ENCODE results near the gene SLK. TPM values are rescaled to one million over a fixed set of nuclear protein-coding genes. Genes with fewer than 3 reads are reported as not detected.

Gene SLK
- total and polyA plus RNA-seq, 2 of the 4 experiments (the other 2 are of a cell fraction) = 8.1 to 21.5 TPM

DNA sequence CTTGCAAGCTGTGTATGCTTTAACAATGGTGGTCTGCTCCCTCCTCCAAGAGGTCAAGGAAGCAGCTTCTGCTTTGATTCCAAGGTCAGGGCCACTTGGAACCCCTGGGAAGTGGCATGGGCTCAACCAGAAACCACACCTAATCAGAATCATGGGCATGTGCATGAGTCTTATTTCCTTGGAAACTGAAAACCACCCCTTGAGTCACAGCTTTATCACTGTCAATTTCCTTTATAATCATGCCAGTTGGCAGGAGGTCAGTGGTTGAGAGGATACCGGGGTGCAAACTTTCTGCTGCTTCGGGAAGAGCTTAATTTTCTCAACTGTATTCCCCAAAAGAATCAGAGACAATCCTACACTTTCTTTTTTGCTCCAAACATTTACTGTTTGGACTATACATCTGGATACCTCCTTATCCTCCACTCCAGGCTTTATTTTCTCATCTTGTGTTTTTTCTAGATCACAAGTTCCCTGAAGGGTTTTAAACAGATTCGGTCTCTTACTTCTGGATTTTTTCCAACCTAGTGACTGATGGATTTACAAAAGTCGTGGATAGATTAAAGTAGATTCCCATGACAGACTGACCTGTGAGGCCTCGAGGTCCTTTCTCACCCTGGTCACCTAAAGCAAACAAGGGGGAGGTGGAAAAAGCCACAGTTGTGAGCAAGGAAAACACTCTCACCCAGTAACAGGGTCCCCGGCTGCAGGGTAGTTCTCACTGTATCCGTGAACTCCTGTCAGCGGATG is 82.7 kb downstream of the SLK start:
- no peak overlapping the region for H3K27ac ChIP-seq (ENCODE audit: insufficient read depth, low read length)
- no peak overlapping the region; the same call in 1 of the 2 replicates for H3K23ac ChIP-seq (ENCODE audit: low read depth, low read length)
- intact Hi-C loops (cut with micrococcal nuclease) (no loop called here), dilution Hi-C loops (cut with HindIII; ENCODE audit: low sequenced_read_pairs, unreplicated experiment) (no loop called here), in situ Hi-C loops (cut with MboI; ENCODE audit: low sequenced_read_pairs) (loop anchor here (5.0 kb wide), 1 partner anchor 298 kb away; no protein-coding TSS in a partner anchor)
- DNase-seq = peak; percentile 49
- peak overlapping the region; percentile 30 for H3K14ac ChIP-seq (replicated peaks; ENCODE audit: low read depth, low read length)
- no peak overlapping the region for H3K4me3 ChIP-seq (ENCODE audit: insufficient read depth, low read depth, low read length)
- peaks cover 6% of the 10 kb centered on the region for H3K4me1 ChIP-seq (ENCODE audit: control insufficient read depth, insufficient read depth, low read length)
- no peak overlapping the region for H3K18ac ChIP-seq (ENCODE audit: low read depth, low read length)
- CTCF ChIA-PET = interaction anchor here (0.5 to 0.6 kb wide), 2 partner anchors 16 to 66 kb away, joined by 3 to 4 read pairs; no protein-coding TSS in a partner anchor
- no peak overlapping the region for H4K5ac ChIP-seq (ENCODE audit: low read depth, low read length)
- H3K9me1 ChIP-seq (ENCODE audit: insufficient read depth, low read length) = peaks cover 7% of the 10 kb centered on the region
- no peaks in the 10 kb centered on the region for H3K9me3 ChIP-seq (ENCODE audit: control insufficient read depth, insufficient read depth, low read length)
- TF ChIP-seq MAFK (IDR thresholded peaks at IDR 0.05; ENCODE audit: low read depth, low read length) (no peak), MXI1 (IDR thresholded peaks at IDR 0.05; ENCODE audit: borderline replicate concordance, low read depth, low read length) (no peak), RCOR1 (IDR thresholded peaks at IDR 0.05; ENCODE audit: insufficient replicate concordance, low read length) (no peak), SMC3 (IDR thresholded peaks at IDR 0.05; ENCODE audit: low read depth, low read length) (no peak), RFX5 (IDR thresholded peaks at IDR 0.05; ENCODE audit: low read depth, low read length) (no peak), BHLHE40 (IDR thresholded peaks at IDR 0.05; ENCODE audit: low read depth, low read length) (no peak), CEBPB (IDR thresholded peaks at IDR 0.05; ENCODE audit: low read depth, low read length) (no peak), NFE2L2 (IDR thresholded peaks at IDR 0.05; ENCODE audit: low read depth, low read length) (no peak), POLR2A (IDR thresholded peaks at IDR 0.05; ENCODE audit: low read depth, low read length) (no peak), MAZ (IDR thresholded peaks at IDR 0.05; ENCODE audit: borderline replicate concordance, low read depth, low read length) (no peak), FOS (IDR thresholded peaks at IDR 0.05; ENCODE audit: low read depth, low read length) (no peak)
- TF ChIP-seq, protein P1, sequence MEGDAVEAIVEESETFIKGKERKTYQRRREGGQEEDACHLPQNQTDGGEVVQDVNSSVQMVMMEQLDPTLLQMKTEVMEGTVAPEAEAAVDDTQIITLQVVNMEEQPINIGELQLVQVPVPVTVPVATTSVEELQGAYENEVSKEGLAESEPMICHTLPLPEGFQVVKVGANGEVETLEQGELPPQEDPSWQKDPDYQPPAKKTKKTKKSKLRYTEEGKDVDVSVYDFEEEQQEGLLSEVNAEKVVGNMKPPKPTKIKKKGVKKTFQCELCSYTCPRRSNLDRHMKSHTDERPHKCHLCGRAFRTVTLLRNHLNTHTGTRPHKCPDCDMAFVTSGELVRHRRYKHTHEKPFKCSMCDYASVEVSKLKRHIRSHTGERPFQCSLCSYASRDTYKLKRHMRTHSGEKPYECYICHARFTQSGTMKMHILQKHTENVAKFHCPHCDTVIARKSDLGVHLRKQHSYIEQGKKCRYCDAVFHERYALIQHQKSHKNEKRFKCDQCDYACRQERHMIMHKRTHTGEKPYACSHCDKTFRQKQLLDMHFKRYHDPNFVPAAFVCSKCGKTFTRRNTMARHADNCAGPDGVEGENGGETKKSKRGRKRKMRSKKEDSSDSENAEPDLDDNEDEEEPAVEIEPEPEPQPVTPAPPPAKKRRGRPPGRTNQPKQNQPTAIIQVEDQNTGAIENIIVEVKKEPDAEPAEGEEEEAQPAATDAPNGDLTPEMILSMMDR (conservative IDR thresholded peaks at IDR 0.05; ENCODE audit: low read depth, low read length) = no peak
- TF ChIP-seq, protein P2, sequence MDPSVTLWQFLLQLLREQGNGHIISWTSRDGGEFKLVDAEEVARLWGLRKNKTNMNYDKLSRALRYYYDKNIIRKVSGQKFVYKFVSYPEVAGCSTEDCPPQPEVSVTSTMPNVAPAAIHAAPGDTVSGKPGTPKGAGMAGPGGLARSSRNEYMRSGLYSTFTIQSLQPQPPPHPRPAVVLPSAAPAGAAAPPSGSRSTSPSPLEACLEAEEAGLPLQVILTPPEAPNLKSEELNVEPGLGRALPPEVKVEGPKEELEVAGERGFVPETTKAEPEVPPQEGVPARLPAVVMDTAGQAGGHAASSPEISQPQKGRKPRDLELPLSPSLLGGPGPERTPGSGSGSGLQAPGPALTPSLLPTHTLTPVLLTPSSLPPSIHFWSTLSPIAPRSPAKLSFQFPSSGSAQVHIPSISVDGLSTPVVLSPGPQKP (IDR thresholded peaks at IDR 0.05; ENCODE audit: borderline replicate concordance, low read depth, low read length) = no peak
- TF ChIP-seq, protein P3, sequence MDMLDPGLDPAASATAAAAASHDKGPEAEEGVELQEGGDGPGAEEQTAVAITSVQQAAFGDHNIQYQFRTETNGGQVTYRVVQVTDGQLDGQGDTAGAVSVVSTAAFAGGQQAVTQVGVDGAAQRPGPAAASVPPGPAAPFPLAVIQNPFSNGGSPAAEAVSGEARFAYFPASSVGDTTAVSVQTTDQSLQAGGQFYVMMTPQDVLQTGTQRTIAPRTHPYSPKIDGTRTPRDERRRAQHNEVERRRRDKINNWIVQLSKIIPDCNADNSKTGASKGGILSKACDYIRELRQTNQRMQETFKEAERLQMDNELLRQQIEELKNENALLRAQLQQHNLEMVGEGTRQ (IDR thresholded peaks at IDR 0.05; ENCODE audit: low read depth, low read length) = no peak
- H4K20me1 ChIP-seq (ENCODE audit: insufficient read depth, low read length) = no peaks in the 10 kb centered on the region
- H3K9ac ChIP-seq (ENCODE audit: low read depth, low read length) = no peak overlapping the region
- POLR2A ChIA-PET (ENCODE audit: unreplicated experiment) = no interaction called here
- no peak overlapping the region for H2BK20ac ChIP-seq (ENCODE audit: low read depth, low read length)
- H4K91ac ChIP-seq (ENCODE audit: insufficient read depth, low read depth, low read length) = no peak overlapping the region
- no peak overlapping the region for H3K4me2 ChIP-seq (ENCODE audit: low read depth, low read length)
- no peaks in the 10 kb centered on the region for H3K79me1 ChIP-seq (ENCODE audit: low read depth in 1 of 2, low read length in 2 of 2)
- H2AK9ac ChIP-seq (replicated peaks; ENCODE audit: low read depth, low read length, poor library complexity) = peak overlapping the region; percentile 22
- H3K36me3 ChIP-seq (ENCODE audit: control insufficient read depth, insufficient read depth, low read length) = no peaks in the 10 kb centered on the region
- ATAC-seq (ENCODE audit: low read depth) = no peak
- H2BK5ac ChIP-seq (ENCODE audit: low read depth, low read length, poor library complexity, severe bottlenecking) = no peak overlapping the region
- peak overlapping the region; percentile 37 for H2AFZ ChIP-seq (replicated peaks; ENCODE audit: low read length, poor library complexity)
- BruUV-seq (replicated peaks) = no TSS peak
- no peak overlapping the region; the same call in 1 of the 2 replicates for H3K4ac ChIP-seq (ENCODE audit: low read depth, low read length)
- H2BK15ac ChIP-seq (ENCODE audit: low read depth, low read length) = no peak overlapping the region
- H4K8ac ChIP-seq (ENCODE audit: low read depth in 2 of 2, low read length in 2 of 2) = 0 out of 4 replicates have a peak overlapping the region, but pooled peaks of 1 of the 2 experiments have one; percentile 3
- H2AK5ac ChIP-seq (ENCODE audit: low read depth, low read length) = 0 out of 2 replicates have a peak overlapping the region, but pooled peaks have one; percentile 28
- H3K56ac ChIP-seq (ENCODE audit: extremely low read depth, insufficient read depth, low read length) = no peak overlapping the region
- H3K27me3 ChIP-seq (ENCODE audit: control insufficient read depth, insufficient read depth, low read length) = no peaks in the 10 kb centered on the region
- WGBS, 2 experiments (ENCODE audit: extremely low coverage in 2 of 2, insufficient read length in 1 of 2) = 43% methylated on average over 2 of the region's 8 CpGs; no CpG with 5 or more reads in 1 of the 2 experiments
- H2BK120ac ChIP-seq (ENCODE audit: low read depth, low read length) = no peak overlapping the region

All from IMR-90 (cell line).